Measurements from ENCODE around the gene BTLA.

DNA sequence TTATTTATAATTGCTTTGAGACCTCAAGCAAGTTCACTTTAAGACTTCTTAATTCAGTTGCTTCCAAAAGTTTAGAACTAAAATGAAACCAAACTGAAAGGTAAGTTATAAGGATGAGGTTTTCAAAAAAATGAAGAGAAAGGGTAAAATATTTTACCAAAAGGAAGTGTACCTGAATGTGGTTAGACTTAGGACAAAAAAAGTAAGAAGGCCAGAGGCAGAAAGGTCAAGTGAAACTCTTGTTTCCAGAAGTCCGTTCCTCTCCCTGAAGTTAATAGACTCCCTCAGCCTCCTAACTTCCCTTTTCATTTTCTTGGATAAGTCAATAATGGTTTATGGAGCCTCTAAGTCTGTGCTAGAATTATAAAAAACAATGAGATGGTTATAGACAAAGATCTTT lies 16.6 kb downstream of the BTLA start:
- TF ChIP-seq CTCF (CRISPR knock-in tag; IDR thresholded peaks at IDR 0.05) (no peak), GATAD1 (CRISPR knock-in tag; IDR thresholded peaks at IDR 0.05) (no peak), RBM22 (optimal IDR thresholded peaks at IDR 0.05; ENCODE audit: low read length) (no peak), NPAS2 (CRISPR knock-in tag; IDR thresholded peaks at IDR 0.05; ENCODE audit: borderline replicate concordance) (no peak), SRSF9 (IDR thresholded peaks at IDR 0.05; ENCODE audit: borderline replicate concordance, insufficient read depth, low read depth, low read length, poor library complexity, severe bottlenecking) (no peak), ZBTB1 (CRISPR knock-in tag; IDR thresholded peaks at IDR 0.05; ENCODE audit: borderline replicate concordance) (no peak), POLR2A (IDR thresholded peaks at IDR 0.05; ENCODE audit: insufficient read depth in 1 of 2, low read depth in 2 of 2, low read length in 2 of 2) (no peak), TBL1XR1 (IDR thresholded peaks at IDR 0.05; ENCODE audit: borderline replicate concordance, low read length, partially characterized antibody) (no peak), ZBTB49 (CRISPR knock-in tag; IDR thresholded peaks at IDR 0.05; ENCODE audit: borderline replicate concordance) (no peak), ELF3 (CRISPR knock-in tag; IDR thresholded peaks at IDR 0.05) (no peak)
- TF ChIP-seq, protein P1, sequence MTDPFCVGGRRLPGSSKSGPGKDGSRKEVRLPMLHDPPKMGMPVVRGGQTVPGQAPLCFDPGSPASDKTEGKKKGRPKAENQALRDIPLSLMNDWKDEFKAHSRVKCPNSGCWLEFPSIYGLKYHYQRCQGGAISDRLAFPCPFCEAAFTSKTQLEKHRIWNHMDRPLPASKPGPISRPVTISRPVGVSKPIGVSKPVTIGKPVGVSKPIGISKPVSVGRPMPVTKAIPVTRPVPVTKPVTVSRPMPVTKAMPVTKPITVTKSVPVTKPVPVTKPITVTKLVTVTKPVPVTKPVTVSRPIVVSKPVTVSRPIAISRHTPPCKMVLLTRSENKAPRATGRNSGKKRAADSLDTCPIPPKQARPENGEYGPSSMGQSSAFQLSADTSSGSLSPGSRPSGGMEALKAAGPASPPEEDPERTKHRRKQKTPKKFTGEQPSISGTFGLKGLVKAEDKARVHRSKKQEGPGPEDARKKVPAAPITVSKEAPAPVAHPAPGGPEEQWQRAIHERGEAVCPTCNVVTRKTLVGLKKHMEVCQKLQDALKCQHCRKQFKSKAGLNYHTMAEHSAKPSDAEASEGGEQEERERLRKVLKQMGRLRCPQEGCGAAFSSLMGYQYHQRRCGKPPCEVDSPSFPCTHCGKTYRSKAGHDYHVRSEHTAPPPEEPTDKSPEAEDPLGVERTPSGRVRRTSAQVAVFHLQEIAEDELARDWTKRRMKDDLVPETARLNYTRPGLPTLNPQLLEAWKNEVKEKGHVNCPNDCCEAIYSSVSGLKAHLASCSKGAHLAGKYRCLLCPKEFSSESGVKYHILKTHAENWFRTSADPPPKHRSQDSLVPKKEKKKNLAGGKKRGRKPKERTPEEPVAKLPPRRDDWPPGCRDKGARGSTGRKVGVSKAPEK (CRISPR knock-in tag; IDR thresholded peaks at IDR 0.05; ENCODE audit: borderline replicate concordance), result no peak
- TF ChIP-seq, protein P2, sequence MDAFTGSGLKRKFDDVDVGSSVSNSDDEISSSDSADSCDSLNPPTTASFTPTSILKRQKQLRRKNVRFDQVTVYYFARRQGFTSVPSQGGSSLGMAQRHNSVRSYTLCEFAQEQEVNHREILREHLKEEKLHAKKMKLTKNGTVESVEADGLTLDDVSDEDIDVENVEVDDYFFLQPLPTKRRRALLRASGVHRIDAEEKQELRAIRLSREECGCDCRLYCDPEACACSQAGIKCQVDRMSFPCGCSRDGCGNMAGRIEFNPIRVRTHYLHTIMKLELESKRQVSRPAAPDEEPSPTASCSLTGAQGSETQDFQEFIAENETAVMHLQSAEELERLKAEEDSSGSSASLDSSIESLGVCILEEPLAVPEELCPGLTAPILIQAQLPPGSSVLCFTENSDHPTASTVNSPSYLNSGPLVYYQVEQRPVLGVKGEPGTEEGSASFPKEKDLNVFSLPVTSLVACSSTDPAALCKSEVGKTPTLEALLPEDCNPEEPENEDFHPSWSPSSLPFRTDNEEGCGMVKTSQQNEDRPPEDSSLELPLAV (CRISPR knock-in tag; conservative IDR thresholded peaks at IDR 0.05; ENCODE audit: low read depth), result no peak

Data from HepG2 (cell line).